HG03095 (cell line): Measurements from ENCODE around the gene MS4A6E.
"Not testable (repeated sequence)": the region's sequence is repeated elsewhere in the genome, so short reads cannot be mapped to it uniquely, and the experiment has no call there.

Experiments
- ATAC-seq: cut with Tn5 transposase; IDR thresholded peaks from one replicate; pipeline ENCODE4 v1.9.1; 2021; ENCODE audit warnings: moderate library complexity; ENCODE audit not compliant: unreplicated experiment

The MS4A6E gene, protein sequence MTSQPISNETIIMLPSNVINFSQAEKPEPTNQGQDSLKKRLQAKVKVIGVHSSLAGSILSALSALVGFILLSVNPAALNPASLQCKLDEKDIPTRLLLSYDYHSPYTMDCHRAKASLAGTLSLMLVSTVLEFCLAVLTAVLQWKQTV

DNA sequence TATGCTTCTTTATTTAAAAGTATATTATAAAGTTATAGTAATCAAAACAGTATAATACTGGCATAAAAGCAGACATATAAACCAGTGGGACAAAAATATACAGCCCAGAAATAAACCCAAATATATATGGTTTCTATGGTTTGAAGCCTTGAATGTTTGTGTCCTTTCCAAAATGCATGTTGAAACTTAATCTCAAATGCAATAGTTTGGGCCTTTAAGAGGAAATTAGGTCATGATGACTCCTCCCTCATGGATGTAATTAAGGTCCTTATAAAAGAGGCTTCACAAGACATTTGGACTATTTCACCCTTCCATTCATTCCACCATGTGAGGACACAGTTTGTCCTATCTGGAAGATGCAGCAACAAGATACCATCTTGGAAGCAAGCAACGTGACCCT is at the start of gene MS4A6E:
Gene MS4A6E (plus strand): TSS at position 301 of the 400 bp plus-strand sequence. CDS start 7,641 bp downstream, outside the sequence.
- ATAC-seq: no peak

DNA sequence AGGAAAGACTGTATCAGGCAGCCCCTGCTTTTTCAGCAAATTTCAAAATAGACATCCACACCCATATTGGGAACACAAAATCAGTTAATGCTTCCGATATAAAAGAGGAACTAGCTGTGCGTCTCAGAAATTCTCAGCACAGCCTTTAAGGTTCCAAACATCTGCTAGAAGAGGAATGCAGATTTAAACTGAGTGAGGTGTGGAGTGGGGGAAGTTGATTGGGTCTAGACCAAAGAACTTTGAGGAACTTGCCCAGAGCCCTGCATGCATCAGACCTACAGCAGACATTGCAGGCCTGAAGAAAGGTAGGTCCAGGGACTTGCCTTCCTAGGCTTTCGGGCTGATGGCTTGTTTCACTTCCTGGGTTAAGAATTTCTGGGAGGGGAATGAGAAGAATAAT is 46.6 kb upstream of the MS4A6E start, which contains the start of gene MS4A4A:
Gene MS4A4A (plus strand): TSS at position 255 of the 400 bp plus-strand sequence. CDS start 10 bp downstream, at position 265.
- ATAC-seq: no peak

DNA sequence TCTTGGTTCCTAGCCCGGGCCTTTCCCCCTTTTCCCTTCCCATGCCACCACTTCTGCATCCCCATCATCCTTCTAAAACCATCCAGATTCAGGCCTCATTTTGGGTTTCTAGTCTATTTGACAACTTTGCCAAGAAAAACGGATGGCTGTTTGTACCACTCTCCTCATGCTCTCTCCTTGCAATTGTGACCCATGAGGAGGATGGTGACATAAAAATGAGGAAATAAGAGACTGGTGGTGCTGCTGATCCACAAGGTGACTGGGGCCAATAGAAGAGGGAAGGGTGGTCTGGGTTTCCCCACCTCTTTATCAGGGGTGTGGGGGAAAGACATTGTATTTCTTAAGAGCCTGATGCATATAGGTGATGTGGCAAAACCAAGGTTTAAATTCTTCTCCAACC is 45.6 kb upstream of the MS4A6E start:
- no peak for ATAC-seq

DNA sequence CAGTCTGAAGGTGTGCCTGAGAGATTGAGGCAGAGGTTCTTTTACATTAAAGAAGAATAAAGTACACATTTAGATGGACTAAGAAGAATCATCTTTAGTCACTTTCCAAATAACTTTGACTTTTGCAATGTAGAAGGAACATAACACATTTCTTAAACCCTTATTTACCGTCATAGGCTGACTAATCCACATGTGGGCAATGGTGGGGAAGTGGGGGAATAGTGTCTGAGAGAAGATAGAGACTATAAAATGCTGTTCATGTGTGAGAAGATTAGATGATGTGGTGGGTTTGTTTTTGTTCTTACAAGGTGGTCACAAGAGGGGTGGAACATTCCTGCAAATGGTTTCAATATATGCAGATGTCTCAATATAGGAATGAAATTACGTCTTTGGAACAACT is 44.8 kb upstream of the MS4A6E start:
- ATAC-seq: no peak

DNA sequence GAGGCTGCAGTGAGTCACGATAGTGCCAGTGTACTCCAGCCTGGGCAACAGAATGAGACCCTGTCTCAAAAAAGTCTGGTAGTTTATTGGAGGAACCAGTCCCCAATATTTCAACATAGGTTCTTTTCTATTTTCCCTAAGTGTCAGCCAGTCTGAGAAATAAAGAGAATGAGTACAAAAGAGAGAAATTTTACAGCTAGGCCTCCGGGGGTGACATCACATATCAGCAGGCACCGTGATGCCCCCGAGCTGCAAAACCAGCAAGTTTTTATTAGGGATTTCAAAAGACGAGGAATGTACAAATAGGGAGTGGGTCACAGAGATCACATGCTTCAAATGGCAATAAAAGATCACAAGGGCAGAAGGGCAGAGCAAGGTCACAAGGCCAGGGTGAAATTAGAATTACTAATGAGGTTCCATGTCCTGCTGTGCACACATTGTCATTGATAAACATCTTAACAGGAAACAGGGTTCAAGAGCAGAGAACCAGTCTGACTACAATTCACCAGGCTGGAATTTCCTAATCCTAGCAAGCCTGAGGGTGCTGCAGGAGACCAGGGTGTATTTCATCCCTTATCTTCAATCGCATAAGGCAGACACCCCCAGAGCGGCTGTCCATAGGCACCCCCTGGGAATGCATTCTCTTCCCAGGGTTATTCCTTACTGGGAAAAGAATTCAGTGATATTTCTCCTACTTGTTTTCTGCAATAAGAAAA is 41.5 kb upstream of the MS4A6E start:
- ATAC-seq: not testable (repeated sequence)

DNA sequence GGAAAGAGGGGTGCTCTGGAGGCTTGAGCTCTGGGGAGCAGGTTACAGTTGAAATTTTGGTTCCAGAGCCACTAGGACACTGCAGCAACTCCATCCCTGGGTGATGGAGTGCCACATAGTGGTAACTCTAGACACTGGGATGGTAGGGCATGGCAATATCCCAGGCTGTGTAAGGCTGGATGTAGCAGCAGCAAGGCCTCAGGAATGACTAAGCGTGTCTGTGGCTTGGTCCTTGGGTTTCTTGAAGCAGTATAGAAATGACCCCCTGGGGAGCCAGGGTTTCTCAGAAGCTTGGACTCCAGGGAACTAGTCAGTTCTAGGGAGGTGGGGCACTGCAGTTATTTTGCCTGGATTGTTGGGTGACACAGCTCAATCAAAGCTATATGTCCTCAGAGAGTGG is 38.5 kb upstream of the MS4A6E start:
- ATAC-seq: no peak

DNA sequence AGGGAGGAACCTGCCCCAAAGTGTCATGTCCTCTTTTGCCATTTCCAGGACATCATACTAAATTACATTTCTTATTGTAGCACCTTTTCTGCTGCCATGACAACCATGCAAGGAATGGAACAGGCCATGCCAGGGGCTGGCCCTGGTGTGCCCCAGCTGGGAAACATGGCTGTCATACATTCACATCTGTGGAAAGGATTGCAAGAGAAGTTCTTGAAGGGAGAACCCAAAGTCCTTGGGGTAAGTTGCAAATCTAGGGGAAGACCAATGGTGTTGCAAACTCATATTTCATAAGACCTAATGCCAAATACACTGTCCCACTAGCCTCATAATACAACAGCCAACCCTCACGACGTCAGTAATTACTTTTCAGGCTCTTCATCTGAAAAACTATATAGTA is 34.9 kb upstream of the MS4A6E start:
- no peak for ATAC-seq

DNA sequence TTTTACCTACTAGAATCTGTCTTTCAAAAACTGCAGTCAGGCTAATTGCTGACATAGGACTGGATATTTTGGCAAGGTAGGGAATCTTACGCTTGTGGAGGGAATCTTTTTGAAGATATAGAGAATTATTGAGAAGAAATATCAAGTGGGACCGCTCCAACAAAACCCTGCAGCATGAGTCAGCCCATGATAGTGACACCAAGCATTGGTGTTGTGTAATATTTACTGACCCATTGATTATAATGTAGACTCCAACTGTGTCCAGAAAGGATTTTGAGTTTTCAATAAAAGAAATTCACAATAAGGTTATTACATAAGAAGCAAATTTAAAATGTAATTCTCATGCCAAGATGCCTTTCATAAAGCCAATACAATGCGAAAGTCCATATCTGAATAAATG is 25.9 kb upstream of the MS4A6E start:
- no peak for ATAC-seq

DNA sequence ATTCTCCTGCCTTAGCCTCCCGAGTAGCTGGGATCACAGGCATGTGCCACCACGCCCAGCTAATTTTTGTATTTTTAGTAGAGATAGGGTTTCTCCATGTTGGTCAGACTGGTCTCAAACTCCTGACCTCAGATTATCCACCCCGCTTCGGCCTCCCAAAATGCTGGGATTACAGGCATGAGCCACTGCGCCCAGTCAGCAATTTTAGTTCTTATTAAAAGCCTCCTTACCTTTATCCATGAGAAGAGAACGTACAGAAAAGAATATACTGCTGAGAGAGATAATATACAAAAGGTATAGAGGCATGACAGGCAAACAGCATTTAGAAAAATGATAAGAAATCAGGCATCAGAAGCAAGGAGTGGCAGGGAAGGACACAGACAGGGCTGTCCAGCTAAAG is 25.2 kb upstream of the MS4A6E start:
- ATAC-seq: not testable (repeated sequence)

DNA sequence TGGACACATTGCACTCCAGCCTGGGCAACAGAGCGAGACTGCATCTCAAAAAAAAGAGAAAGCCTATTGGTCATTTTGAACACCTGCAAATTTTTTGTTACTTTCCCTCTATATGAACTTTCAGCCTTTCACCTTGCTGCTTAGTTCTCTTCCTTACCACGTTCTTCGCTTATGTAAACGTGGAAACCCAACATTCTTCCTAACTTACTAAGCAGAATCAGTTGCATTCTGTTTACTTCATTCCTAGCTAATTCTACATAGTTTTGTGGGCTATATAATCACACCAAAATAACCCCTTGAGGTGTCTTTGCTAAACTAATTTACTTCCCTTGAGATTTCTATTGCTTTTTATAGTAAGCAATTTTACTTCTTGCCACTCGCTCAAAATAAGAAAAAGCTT is 23.4 kb upstream of the MS4A6E start:
- ATAC-seq: no peak

DNA sequence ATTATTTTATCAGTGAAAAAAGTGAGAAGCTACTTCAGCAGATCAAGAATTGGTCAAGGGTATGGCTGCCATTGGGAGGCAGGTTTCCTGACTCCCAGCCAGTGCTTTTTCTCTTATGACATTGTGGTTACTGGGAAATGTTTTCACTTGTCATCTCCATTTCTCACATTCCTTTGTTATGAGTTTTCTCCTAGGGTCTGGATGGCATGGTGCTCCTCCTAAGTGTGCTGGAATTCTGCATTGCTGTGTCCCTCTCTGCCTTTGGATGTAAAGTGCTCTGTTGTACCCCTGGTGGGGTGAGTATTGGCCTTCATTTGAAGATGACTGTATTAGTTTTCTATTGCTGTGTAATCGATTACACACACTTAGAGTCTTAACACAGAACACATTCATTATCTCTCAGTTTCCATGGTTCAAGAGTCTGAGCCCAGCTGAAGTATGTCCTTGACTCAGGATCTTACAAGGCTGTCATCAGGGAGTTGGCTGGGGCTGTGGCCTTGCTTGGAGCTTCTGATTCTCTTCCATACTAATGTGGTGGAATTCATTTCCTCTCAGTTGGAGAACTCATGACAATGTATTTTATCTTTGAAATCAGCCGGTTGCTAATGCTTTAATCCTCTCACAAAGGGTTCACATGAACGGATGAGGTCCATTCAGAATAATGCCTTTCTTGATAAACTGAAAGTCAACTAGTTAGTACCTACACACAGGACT is 21.0 kb upstream of the MS4A6E start:
- ATAC-seq: no peak

DNA sequence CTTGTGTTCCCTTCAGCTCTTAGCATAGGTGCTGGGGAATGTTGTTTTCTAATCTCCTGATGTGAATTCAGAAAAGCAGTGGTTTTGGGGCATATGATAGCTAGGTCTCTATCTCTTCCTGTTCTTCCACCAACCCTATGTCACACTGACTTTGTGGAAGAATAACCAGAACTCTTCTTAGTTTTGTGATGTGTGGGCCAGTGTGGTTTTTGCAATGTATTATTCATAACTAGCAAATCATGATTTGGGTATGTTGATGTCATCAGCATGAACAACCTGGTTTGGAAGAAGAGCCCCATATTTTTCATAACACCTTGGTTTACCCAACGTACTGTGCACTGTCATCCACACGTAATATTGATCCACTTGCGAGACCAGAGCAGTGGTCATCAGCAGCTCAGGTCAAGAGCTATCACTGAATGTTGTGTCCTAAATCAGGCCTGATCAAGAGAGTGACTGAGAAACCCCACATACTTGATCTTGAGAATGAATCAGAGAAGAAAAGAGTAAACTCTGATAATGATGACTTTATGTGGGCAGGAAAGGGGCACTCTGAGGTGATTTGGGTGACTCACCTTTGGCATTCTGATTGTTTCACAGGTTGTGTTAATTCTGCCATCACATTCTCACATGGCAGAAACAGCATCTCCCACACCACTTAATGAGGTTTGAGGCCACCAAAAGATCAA is 19.4 kb upstream of the MS4A6E start:
- no peak for ATAC-seq

DNA sequence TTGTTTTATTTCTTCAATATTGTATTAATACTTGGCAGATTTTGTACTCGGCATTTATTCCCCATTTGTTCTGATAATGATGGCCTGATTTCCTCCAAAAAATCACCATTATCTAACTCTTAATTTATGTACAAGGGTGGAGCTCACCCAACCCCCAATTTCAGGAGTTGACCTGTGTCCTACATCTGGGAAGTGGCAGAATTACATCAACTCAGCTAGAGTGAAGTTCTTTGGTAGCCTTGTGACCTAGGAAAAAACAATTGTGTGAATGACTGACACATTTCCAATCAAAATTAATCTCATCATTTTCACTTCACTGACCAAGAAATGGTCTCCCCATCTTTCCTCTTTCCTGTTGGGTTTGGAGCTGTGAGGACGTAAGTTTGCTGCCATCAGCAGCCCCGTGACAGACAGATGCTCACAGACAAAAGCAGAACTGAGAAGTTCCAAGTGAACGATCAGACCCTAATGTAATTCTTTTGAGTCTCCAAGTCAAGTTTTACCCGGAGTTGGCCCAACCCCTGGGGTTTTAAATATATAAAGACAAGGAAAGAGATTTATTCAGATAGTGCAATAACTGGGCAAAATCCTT is 16.6 kb upstream of the MS4A6E start:
- ATAC-seq: peak; percentile 69

DNA sequence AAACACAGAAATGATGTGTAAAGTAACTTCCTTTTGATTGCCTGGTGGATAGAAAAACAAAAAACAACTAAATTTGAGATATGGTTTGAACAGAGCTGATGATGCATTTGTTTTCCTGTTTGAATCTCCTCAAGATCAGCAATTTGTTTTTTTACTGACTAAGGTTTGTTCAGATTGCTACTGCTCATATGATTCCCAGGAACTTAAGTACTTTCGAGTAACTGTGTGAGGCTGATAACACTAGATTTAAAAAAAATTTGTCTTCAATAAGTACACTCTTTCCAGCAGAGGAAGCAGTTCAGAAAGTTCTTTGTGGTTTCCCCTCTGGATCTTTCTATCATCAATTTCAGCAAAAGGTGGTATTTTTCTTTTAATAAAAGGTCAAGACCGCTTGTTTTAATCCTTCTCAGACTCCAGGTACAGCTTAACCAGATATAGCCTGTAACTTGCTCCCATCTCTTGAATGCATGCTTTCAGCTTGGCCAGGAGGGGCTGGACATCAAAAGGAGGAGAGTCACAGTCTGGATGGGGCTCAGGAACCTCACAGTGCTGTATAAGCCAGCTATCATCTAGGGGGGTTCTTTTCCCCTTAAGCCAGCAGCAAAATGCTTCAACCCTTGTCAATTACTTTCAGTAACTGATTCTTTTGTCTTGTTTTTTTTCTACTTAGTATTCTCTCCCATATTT is 12.3 kb upstream of the MS4A6E start:
- no peak for ATAC-seq

DNA sequence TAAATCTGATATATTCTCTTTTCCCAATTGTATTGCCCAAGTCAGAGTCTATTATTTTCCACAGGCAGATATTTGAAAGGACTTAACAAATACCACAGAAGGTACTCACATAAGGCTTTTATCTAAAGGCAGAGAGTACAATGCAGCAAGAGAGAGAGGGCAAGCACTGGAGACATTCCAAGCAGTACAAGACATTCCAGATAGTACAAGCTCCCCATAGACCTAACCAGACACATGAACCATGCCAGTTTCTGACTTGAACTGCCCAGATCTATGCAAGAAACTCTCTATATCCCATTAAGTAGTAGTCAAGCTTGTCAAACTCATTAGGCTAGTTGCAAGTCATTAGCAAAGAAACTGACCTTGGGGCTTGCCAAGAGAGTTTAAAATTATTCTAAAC is 11.2 kb upstream of the MS4A6E start:
- no peak for ATAC-seq

DNA sequence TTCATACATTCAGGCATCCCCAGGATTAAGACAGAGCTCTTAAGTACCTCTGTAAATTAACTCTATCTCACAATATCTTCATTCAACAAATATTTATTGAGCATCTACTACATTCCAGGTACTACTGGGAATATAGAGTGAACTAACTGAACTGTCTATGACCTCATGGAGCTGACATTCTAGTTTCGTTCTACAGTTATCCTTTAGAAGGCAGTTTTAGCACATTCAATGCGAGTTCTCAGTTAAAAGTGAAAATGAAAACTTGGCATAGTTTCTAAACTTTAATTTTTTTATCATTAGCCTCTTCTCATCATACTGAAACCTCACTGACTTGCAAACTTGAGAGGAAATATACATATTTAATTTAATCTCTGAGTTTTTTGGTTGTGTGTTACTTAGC is 10.7 kb upstream of the MS4A6E start:
- no peak for ATAC-seq

DNA sequence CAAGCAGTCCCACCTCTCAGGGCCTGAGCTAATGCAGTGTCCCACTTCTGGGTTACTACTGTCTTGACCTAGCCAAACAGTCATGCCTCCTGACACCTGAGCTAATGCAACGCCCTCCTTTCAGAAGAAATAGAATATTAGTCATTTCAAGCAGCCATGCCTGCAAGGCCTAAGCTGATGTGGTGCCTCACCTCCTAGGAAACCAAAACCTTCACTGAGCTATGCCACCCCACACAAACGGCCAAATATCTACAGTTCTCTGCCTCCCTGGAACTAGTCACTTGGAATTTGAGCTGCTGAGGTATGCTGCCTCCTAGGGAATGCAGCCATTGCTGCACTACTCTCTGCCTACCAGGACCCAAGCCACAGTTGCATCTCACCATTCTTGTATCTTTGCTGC is 8.3 kb upstream of the MS4A6E start:
- ATAC-seq: no peak

DNA sequence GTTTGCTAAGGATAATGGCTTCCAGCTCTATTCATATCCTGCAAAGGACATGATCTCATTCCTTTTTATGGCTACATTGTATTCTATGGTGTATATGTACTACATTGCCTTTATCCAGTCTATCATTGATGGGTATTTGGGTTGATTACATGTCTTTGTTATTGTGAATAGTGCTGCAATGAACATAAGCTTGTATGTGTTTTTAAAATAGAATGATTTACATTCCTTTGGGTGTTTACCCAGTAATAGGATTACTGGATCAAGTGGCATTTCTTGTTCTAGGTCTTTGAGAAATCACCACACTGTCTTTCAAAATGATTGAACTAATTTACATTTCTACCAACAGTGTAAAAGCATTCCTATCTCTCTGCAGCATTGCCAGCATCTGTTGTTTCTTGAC is 6.0 kb upstream of the MS4A6E start:
- no peak for ATAC-seq

DNA sequence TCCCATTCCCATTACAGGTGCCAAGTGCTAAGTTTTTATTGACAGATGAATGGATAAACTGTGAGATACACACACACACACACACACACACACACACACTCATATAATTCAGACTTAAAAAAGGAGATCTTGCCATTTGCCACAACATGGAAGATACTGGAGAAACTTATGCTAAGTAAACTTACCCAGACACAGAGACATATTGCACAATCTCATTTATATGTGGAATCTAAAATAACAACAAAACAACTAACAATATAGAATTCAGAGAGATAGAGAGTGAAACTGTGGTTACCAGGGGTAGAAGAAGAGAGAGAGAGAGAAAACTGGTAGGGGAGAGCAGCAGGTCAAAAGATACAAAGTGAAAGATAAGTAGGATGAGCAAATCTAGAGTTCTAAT is 1.4 kb downstream of the MS4A6E start:
- ATAC-seq: no peak

DNA sequence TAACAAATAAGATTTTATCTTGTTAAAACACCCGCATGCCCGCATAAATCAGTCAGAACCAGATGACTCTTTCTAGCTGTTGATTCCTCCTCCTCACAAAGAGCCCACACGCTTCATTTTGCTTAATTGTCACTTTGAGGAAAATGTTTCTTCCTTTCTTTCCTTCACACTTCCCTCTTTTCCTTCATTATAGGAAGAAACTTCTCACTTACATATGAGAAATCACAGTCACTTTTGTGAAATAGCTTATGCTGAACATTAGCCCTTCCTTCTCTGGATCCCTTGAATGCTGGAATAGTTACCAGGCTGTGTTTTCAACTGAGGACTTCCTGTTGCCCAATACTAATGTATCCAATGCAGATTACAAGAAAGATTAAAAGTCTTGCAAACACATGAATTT is 5.8 kb downstream of the MS4A6E start:
- no peak for ATAC-seq
